Measurements from ENCODE around the gene FBXO28.
A peak's percentile ranks its signal among the peaks of the same experiment; 100 is the strongest.

FBXO28 gene

DNA sequence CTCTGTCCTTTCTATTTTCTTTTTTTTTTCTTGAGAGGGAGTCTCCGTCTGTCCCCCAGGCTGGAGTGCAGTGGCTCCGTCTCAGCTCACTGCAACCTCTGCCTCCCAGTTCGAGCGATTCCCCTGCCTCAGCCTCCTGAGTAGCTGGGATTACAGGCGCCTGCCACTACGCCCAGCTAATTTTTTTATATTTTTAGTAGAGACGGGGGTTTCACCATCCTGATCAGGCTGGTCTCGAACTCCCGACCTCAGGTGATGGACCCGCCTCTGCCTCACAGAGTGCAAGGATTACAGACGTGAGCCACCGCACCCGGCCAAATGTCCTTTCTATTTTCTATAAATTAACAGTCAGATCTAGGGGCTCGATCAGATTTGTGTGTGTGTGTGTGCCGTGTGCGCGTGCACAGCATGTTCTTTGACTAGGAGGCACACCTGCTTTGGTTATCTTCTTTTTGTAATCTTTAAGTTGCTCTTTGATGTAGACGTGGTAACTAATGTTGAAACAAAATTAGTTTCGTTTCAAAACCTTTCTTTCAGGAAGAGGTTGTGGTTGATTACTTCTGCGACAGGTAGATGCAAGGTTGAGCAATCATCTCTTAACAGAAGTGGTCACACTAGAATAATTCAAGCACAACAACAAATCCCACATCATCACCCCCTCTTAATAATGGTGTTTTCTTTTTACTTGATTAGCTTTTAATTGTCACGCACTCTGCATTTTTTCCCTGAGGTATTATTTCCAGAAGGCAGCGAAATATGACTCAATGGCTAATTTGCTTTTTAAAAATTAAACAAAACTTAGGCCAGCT, 68.3 kb downstream of the FBXO28 start:
- Histone ChIP-seq H2BK12ac (ENCODE audit: low read length) (no peak overlapping the region), H2AFZ (ENCODE audit: insufficient read depth, low read length, poor library complexity) (peak overlapping the region; percentile 55), H3K79me1 (ENCODE audit: low read length) (peaks cover 11% of the 10 kb centered on the region), H2BK5ac (ENCODE audit: low read depth, low read length, poor library complexity) (no peak overlapping the region), H3K4me1 (ENCODE audit: control insufficient read depth in 1 of 2, insufficient read depth in 2 of 2, low read length in 2 of 2) (peaks cover 0 to 4% of the 10 kb centered on the region in 2 experiments), H3K4me2 (ENCODE audit: low read length) (peak overlapping the region; percentile 83), H2AK5ac (ENCODE audit: low read length) (no peak overlapping the region), H3K23ac (ENCODE audit: low read length) (no peak overlapping the region), H3K9ac (ENCODE audit: low read length) (peak overlapping the region; percentile 72), H2BK120ac (ENCODE audit: insufficient read depth, low read length, poor library complexity) (peak overlapping the region; percentile 19), H3K4me3 (ENCODE audit: low read depth, low read length) (peak overlapping the region; percentile 68), H3K14ac (ENCODE audit: low read length) (no peak overlapping the region), H3K36me3 (ENCODE audit: control insufficient read depth in 1 of 2, insufficient read depth in 2 of 2, low read length in 2 of 2) (peaks cover 0 to 9% of the 10 kb centered on the region in 2 experiments), H4K8ac (ENCODE audit: low read depth, low read length) (peak overlapping the region; percentile 59), H4K91ac (ENCODE audit: low read depth, low read length) (no peak overlapping the region), H3K9me3 (ENCODE audit: insufficient read depth, low read depth, low read length) (no peaks in the 10 kb centered on the region), H3K27ac (ENCODE audit: low read depth, low read length) (peak overlapping the region; percentile 19), H3K79me2 (ENCODE audit: control insufficient read depth, insufficient read depth, low read length, poor library complexity) (peaks cover 16% of the 10 kb centered on the region), H4K12ac (ENCODE audit: low read depth, low read length) (no peak overlapping the region), H3K4ac (ENCODE audit: low read depth, low read length) (no peak overlapping the region), H3K18ac (ENCODE audit: low read length) (no peak overlapping the region), H3K27me3 (ENCODE audit: insufficient read depth, low read length) (no peaks in the 10 kb centered on the region)
- DNase-seq = no peak
- WGBS (ENCODE audit: extremely low coverage, insufficient coverage, insufficient read length) = no CpG with 5 or more reads among the region's 22 CpGs

GRCh38 chr1:224182866-224183590, 69.1 kb downstream of the FBXO28 start, which contains the start of gene DEGS1:
Gene DEGS1, plus strand, starts transcription at chr1:224183240. Its CDS starts 97 bp downstream, at chr1:224183337.
- Histone ChIP-seq H3K4me1 (ENCODE audit: control insufficient read depth in 1 of 2, insufficient read depth in 2 of 2, low read length in 2 of 2) (peaks cover 0 to 4% of the 10 kb centered on the region in 2 experiments), H3K4me2 (ENCODE audit: low read length) (peak within 1 kb of the TSS; percentile 89), H2BK120ac (ENCODE audit: insufficient read depth, low read length, poor library complexity) (peak within 1 kb of the TSS; percentile 64), H3K4me3 (ENCODE audit: low read depth, low read length) (peak within 1 kb of the TSS; percentile 96), H3K36me3 (ENCODE audit: control insufficient read depth in 1 of 2, insufficient read depth in 2 of 2, low read length in 2 of 2) (peaks cover 0 to 10% of the 10 kb centered on the region in 2 experiments), H3K4ac (ENCODE audit: low read depth, low read length) (peak within 1 kb of the TSS; percentile 98), H3K9me3 (ENCODE audit: insufficient read depth, low read depth, low read length) (no peaks in the 10 kb centered on the region), H3K27me3 (ENCODE audit: insufficient read depth, low read length) (no peaks in the 10 kb centered on the region), H3K14ac (ENCODE audit: low read length) (peak within 1 kb of the TSS; percentile 90), H3K27ac (ENCODE audit: low read depth, low read length) (peak within 1 kb of the TSS; percentile 81), H2AFZ (ENCODE audit: insufficient read depth, low read length, poor library complexity) (peak within 1 kb of the TSS; percentile 82), H3K79me1 (ENCODE audit: low read length) (peaks cover 11% of the 10 kb centered on the region), H2BK5ac (ENCODE audit: low read depth, low read length, poor library complexity) (peak within 1 kb of the TSS; percentile 54), H3K9ac (ENCODE audit: low read length) (peak within 1 kb of the TSS; percentile 94), H3K23ac (ENCODE audit: low read length) (no peak within 1 kb of the TSS), H3K18ac (ENCODE audit: low read length) (peak within 1 kb of the TSS; percentile 92), H4K12ac (ENCODE audit: low read depth, low read length) (peak within 1 kb of the TSS; percentile 94), H2AK5ac (ENCODE audit: low read length) (peak within 1 kb of the TSS; percentile 15), H2BK12ac (ENCODE audit: low read length) (peak within 1 kb of the TSS; percentile 79), H4K91ac (ENCODE audit: low read depth, low read length) (peak within 1 kb of the TSS; percentile 93), H4K8ac (ENCODE audit: low read depth, low read length) (peak within 1 kb of the TSS; percentile 86), H3K79me2 (ENCODE audit: control insufficient read depth, insufficient read depth, low read length, poor library complexity) (peaks cover 18% of the 10 kb centered on the region)
- WGBS (ENCODE audit: extremely low coverage, insufficient coverage, insufficient read length) = no CpG with 5 or more reads among the region's 94 CpGs
- DNase-seq = peak; percentile 79 to 80

DNA sequence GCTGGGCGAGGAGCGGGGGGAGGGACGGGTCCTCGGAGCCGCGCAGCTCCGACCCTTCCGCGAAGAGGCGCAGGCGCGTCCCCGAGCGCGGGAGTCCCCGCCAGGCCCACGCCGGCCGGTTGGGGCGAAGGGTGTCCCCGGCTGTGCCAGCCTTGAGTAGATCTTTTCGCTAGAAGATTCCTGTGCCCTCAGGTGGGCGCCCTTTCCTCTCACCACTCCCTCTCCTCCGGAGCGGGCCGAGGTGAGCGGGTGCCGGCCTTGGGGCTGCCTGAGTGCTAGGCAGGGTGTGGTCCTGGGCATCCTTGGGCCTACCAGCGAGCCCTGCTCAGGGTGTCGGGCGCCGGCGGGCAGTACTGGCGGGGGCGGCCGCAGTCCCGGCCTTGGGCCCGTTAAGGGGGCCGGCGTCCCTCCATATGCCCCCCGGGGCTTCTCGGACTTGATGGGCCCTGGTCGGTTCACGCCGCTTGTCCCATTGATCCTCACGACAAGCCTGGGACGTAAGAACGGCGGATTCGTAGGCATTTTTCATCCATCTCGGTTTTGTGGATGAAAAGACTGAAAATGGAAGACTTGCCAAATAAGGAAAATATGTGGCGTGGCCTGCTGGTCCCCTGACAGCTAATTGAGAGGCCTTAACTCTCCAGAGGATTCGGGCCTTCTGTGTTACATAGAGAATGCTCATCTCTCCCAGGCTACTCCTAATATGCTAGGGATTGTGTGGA, 69.8 kb downstream of the FBXO28 start:
- Histone ChIP-seq H4K8ac (ENCODE audit: low read depth, low read length) (peak overlapping the region; percentile 86), H3K27ac (ENCODE audit: low read depth, low read length) (peak overlapping the region; percentile 81), H2BK5ac (ENCODE audit: low read depth, low read length, poor library complexity) (peak overlapping the region; percentile 54), H4K91ac (ENCODE audit: low read depth, low read length) (peak overlapping the region; percentile 93), H3K18ac (ENCODE audit: low read length) (peak overlapping the region; percentile 92), H3K27me3 (ENCODE audit: insufficient read depth, low read length) (no peaks in the 10 kb centered on the region), H2AFZ (ENCODE audit: insufficient read depth, low read length, poor library complexity) (peak overlapping the region; percentile 82), H3K79me1 (ENCODE audit: low read length) (peaks cover 11% of the 10 kb centered on the region), H2BK120ac (ENCODE audit: insufficient read depth, low read length, poor library complexity) (peak overlapping the region; percentile 64), H3K79me2 (ENCODE audit: control insufficient read depth, insufficient read depth, low read length, poor library complexity) (peaks cover 18% of the 10 kb centered on the region), H2BK12ac (ENCODE audit: low read length) (peak overlapping the region; percentile 79), H4K12ac (ENCODE audit: low read depth, low read length) (peak overlapping the region; percentile 94), H3K23ac (ENCODE audit: low read length) (no peak overlapping the region), H3K36me3 (ENCODE audit: control insufficient read depth in 1 of 2, insufficient read depth in 2 of 2, low read length in 2 of 2) (peaks cover 0 to 10% of the 10 kb centered on the region in 2 experiments), H3K4me3 (ENCODE audit: low read depth, low read length) (peak overlapping the region; percentile 96), H3K4me2 (ENCODE audit: low read length) (peak overlapping the region; percentile 89), H2AK5ac (ENCODE audit: low read length) (peak overlapping the region; percentile 15), H3K9me3 (ENCODE audit: insufficient read depth, low read depth, low read length) (no peaks in the 10 kb centered on the region), H3K9ac (ENCODE audit: low read length) (peak overlapping the region; percentile 94), H3K4me1 (ENCODE audit: control insufficient read depth in 1 of 2, insufficient read depth in 2 of 2, low read length in 2 of 2) (peaks cover 0 to 4% of the 10 kb centered on the region in 2 experiments), H3K14ac (ENCODE audit: low read length) (peak overlapping the region; percentile 90), H3K4ac (ENCODE audit: low read depth, low read length) (peak overlapping the region; percentile 98)
- peak in 1 of 2 donors; percentile 57 for DNase-seq
- WGBS (ENCODE audit: extremely low coverage, insufficient coverage, insufficient read length) = no CpG with 5 or more reads among the region's 53 CpGs

DNA sequence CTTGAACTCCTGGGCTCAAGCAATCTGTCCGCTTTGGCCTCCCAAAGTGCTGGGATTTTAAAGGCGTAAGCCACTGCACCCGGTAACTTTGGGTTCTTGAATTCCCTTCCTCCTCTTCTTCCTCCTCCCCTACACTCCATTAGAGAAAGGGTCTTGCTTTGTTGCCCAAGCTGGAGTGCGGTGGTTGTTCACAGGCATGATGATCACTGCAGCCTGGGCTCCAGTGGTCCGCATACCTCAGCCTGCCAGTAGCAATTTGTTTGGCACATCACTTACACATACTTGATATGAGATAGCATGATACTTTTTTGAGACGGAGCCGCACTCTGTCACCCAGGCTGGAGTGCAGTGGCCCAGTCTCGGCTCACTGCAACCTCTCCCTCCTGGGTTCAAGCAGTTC, 71.3 kb downstream of the FBXO28 start:
- Histone ChIP-seq H3K79me1 (ENCODE audit: low read length) (peaks cover 11% of the 10 kb centered on the region), H3K79me2 (ENCODE audit: control insufficient read depth, insufficient read depth, low read length, poor library complexity) (peaks cover 18% of the 10 kb centered on the region), H2AK5ac (ENCODE audit: low read length) (no peak overlapping the region), H3K9ac (ENCODE audit: low read length) (no peak overlapping the region), H2AFZ (ENCODE audit: insufficient read depth, low read length, poor library complexity) (no peak overlapping the region), H3K23ac (ENCODE audit: low read length) (no peak overlapping the region), H3K14ac (ENCODE audit: low read length) (no peak overlapping the region), H2BK120ac (ENCODE audit: insufficient read depth, low read length, poor library complexity) (no peak overlapping the region), H2BK12ac (ENCODE audit: low read length) (no peak overlapping the region), H3K4me2 (ENCODE audit: low read length) (no peak overlapping the region), H4K91ac (ENCODE audit: low read depth, low read length) (no peak overlapping the region), H4K12ac (ENCODE audit: low read depth, low read length) (no peak overlapping the region), H4K8ac (ENCODE audit: low read depth, low read length) (no peak overlapping the region), H3K9me3 (ENCODE audit: insufficient read depth, low read depth, low read length) (no peaks in the 10 kb centered on the region), H3K4me3 (ENCODE audit: low read depth, low read length) (no peak overlapping the region), H3K27me3 (ENCODE audit: insufficient read depth, low read length) (no peaks in the 10 kb centered on the region), H3K4ac (ENCODE audit: low read depth, low read length) (peak overlapping the region; percentile 61), H3K36me3 (ENCODE audit: control insufficient read depth in 1 of 2, insufficient read depth in 2 of 2, low read length in 2 of 2) (peaks cover 2 to 10% of the 10 kb centered on the region in 2 experiments), H3K27ac (ENCODE audit: low read depth, low read length) (no peak overlapping the region), H3K4me1 (ENCODE audit: control insufficient read depth in 1 of 2, insufficient read depth in 2 of 2, low read length in 2 of 2) (peaks cover 0 to 4% of the 10 kb centered on the region in 2 experiments), H2BK5ac (ENCODE audit: low read depth, low read length, poor library complexity) (no peak overlapping the region), H3K18ac (ENCODE audit: low read length) (no peak overlapping the region)
- no peak for DNase-seq
- WGBS (ENCODE audit: extremely low coverage, insufficient coverage, insufficient read length) = no CpG with 5 or more reads among the region's 8 CpGs
